Smooth muscle cell (in vitro differentiated cells): ENCODE measurements around the gene ATP6V1G2. TPM values are rescaled to one million over a fixed set of nuclear protein-coding genes. Genes with fewer than 3 reads are reported as not detected.

Experiments
- DNase-seq: peaks from one replicate; lab custom pipeline; 2025; ENCODE audit not compliant: unreplicated experiment; lab: John Stamatoyannopoulos, UW
- H2AFZ ChIP-seq: fragments of 200-600 bp; sonication (generic); 2 replicates; pipeline ENCODE4 v1.6.0; 2016; ENCODE audit warnings: antibody characterized with exemption, low read depth, mild to moderate bottlenecking
- H3F3A ChIP-seq: fragments of 200-600 bp; sonication (generic); 2 replicates; pipeline ENCODE4 v1.6.0; 2017; ENCODE audit warnings: antibody characterized with exemption, low read depth
- H3K27ac ChIP-seq: fragments of 200-600 bp; sonication (generic); 2 replicates; pipeline ENCODE4 v1.5.1; 2016; ENCODE audit warnings: low read depth, mild to moderate bottlenecking
- H3K27me3 ChIP-seq: fragments of 200-600 bp; sonication (generic); 2 replicates; pipeline ENCODE4 v1.6.1; 2016; ENCODE audit warnings: low read depth, mild to moderate bottlenecking
- H3K36me3 ChIP-seq: fragments of 200-600 bp; sonication (generic); 2 replicates; pipeline ENCODE4 v1.5.1; 2016; ENCODE audit warnings: low read depth
- H3K4me1 ChIP-seq: fragments of 200-600 bp; sonication (generic); 2 replicates; pipeline ENCODE4 v1.5.1; 2016; ENCODE audit warnings: low read depth
- H3K4me2 ChIP-seq: fragments of 200-600 bp; sonication (generic); 2 replicates; pipeline ENCODE4 v1.6.0; 2016; ENCODE audit warnings: mild to moderate bottlenecking
- H3K4me3 ChIP-seq: fragments of 200-600 bp; sonication (generic); 2 replicates; pipeline ENCODE4 v1.5.1; 2016; ENCODE audit warnings: mild to moderate bottlenecking
- H3K79me2 ChIP-seq: fragments of 200-600 bp; sonication (generic); 2 replicates; pipeline ENCODE4 v1.6.0; 2016; ENCODE audit warnings: low read depth, mild to moderate bottlenecking
- H3K9ac ChIP-seq: fragments of 200-600 bp; sonication (generic); 2 replicates; pipeline ENCODE4 v1.6.0; 2016; ENCODE audit warnings: low read depth
- H3K9me3 ChIP-seq: fragments of 200-600 bp; sonication (generic); replicated peaks from 2 replicates; pipeline ENCODE4 v1.5.1; 2016; ENCODE audit warnings: low read depth
- H4K20me1 ChIP-seq: fragments of 200-600 bp; sonication (generic); 2 replicates; pipeline ENCODE4 v1.6.0; 2016; ENCODE audit warnings: low read depth
- CTCF ChIP-seq: fragments of 200-600 bp; sonication (generic); IDR thresholded peaks from 2 replicates; pipeline ENCODE4 v1.5.1; 2017; ENCODE audit warnings: borderline replicate concordance, mild to moderate bottlenecking, antibody characterized with exemption; ENCODE audit not compliant: insufficient read depth, poor library complexity, severe bottlenecking
- WGBS: methylation state at CpG from one replicate; pipeline ENCODE4 v1.1.7; 2016; ENCODE audit warnings: low lambda C conversion rate; 5-methylcytosine and 5-hydroxymethylcytosine counted together
- polyA plus RNA-seq: library from polyadenylated mRNA; unstranded; fragments of >200 nt; fragmentation: Nextera tagmentation; extraction: Ambion mirVana; gene quantifications from 2 replicates; pipeline ENCODE4 v1.2.1, GENCODE V29; 2016
- total RNA-seq: library from RNA; depleted of rRNA; stranded (reverse); fragments of >200 nt; gene quantifications from 2 replicates; pipeline ENCODE4 v1.2.3, GENCODE V29; 2014

Gene ATP6V1G2
- total and polyA plus RNA-seq, 2 experiments from 2014 or later = 1.0 to 2.4 TPM

- peak overlapping the region; percentile 91 for H3K4me2 ChIP-seq
- H2AFZ ChIP-seq = no peak overlapping the region
- peaks cover 5% of the 10 kb centered on the region for H3F3A ChIP-seq
- peaks cover 32% of the 10 kb centered on the region for H3K79me2 ChIP-seq
- no peaks in the 10 kb centered on the region for H3K9me3 ChIP-seq
- DNase-seq = no peak
- peak overlapping the region; percentile 74 for H3K4me3 ChIP-seq
- peak overlapping the region; percentile 79 for H3K27ac ChIP-seq
- no peaks in the 10 kb centered on the region for H4K20me1 ChIP-seq
- peak overlapping the region; percentile 85 for H3K9ac ChIP-seq
- peaks cover 12% of the 10 kb centered on the region for H3K4me1 ChIP-seq
- no peaks in the 10 kb centered on the region for H3K27me3 ChIP-seq
- WGBS = 95% methylated on average over 2 of the region's 2 CpGs
- no peaks in the 10 kb centered on the region for H3K36me3 ChIP-seq
- no peak for TF ChIP-seq CTCF
Observed at GRCh38 chr6:31548544-31548873, 2.1 kb upstream of the ATP6V1G2 start.

GRCh38 chr6:31547727-31548543, 1.5 kb upstream of the ATP6V1G2 start:
- Histone ChIP-seq H3K4me3 (peak overlapping the region; percentile 74), H4K20me1 (no peaks in the 10 kb centered on the region), H3K9me3 (no peaks in the 10 kb centered on the region), H3F3A (peaks cover 10% of the 10 kb centered on the region), H3K9ac (peak overlapping the region; percentile 85), H3K27me3 (no peaks in the 10 kb centered on the region), H3K4me1 (peaks cover 12% of the 10 kb centered on the region), H3K79me2 (peaks cover 35% of the 10 kb centered on the region), H3K27ac (peak overlapping the region; percentile 79), H2AFZ (peak overlapping the region; percentile 91), H3K36me3 (no peaks in the 10 kb centered on the region), H3K4me2 (peak overlapping the region; percentile 91)
- no peak for TF ChIP-seq CTCF
- no peak for DNase-seq
- WGBS = 75% methylated on average over 24 of the region's 24 CpGs

GRCh38 chr6:31546958-31547726, 734 bp upstream of the ATP6V1G2 start, which contains the start of gene NFKBIL1:
TSS of gene NFKBIL1 (plus strand) at chr6:31547608. CDS start at chr6:31547695, 87 bp downstream.
- Histone ChIP-seq H3K36me3 (no peaks in the 10 kb centered on the region), H4K20me1 (no peaks in the 10 kb centered on the region), H3K27ac (peak within 1 kb of the TSS; percentile 79), H2AFZ (peak within 1 kb of the TSS; percentile 91), H3F3A (peaks cover 14% of the 10 kb centered on the region), H3K27me3 (no peaks in the 10 kb centered on the region), H3K4me3 (peak within 1 kb of the TSS; percentile 74), H3K4me1 (peaks cover 12% of the 10 kb centered on the region), H3K79me2 (peaks cover 32% of the 10 kb centered on the region), H3K9me3 (no peaks in the 10 kb centered on the region), H3K9ac (peak within 1 kb of the TSS; percentile 85), H3K4me2 (peak within 1 kb of the TSS; percentile 91)
- peak; percentile 51 for DNase-seq
- no peak for TF ChIP-seq CTCF
- under 1% methylated on average over 25 of the region's 25 CpGs for WGBS
